Activated CD4-positive, alpha-beta memory T cell treated with anti-CD3 and anti-CD28 coated beads, Interleukin-2, amount 10 ng/mL, durations not matched to agents 7 days and 5 days (primary cell): ENCODE data around the gene LPXN. TPM values are rescaled to one million over a fixed set of nuclear protein-coding genes. Genes with fewer than 3 reads are reported as not detected.

Experiments used
- CTCF ChIA-PET: fragments of 350-600 bp; sonication (Branson Sonifier 250); formaldehyde crosslinking; loops from one replicate; lab custom pipeline; 2021; ENCODE audit warnings: antibody characterized with exemption, inconsistent platforms; lab: Charles Lee
- POLR2A ChIA-PET: fragments of 350-600 bp; sonication (Branson Sonifier 250); formaldehyde crosslinking; loops from one replicate; lab custom pipeline; 2021; ENCODE audit warnings: antibody characterized with exemption; lab: Charles Lee
- DNase-seq: peaks from one replicate; pipeline ENCODE4 v3.0.0-alpha.2; 2020
- H3K27ac Mint-ChIP-seq: one replicate; pipeline ENCODE4 v1.8.0; 2021; ENCODE audit warnings: mild to moderate bottlenecking, mixed read lengths
- H3K27me3 Mint-ChIP-seq: one replicate; pipeline ENCODE4 v1.8.0; 2021; ENCODE audit warnings: mixed read lengths
- H3K36me3 Mint-ChIP-seq: one replicate; pipeline ENCODE4 v1.8.0; 2021; ENCODE audit warnings: low read depth, mixed read lengths
- H3K4me1 Mint-ChIP-seq: one replicate; pipeline ENCODE4 v1.8.0; 2021; ENCODE audit warnings: mixed read lengths
- H3K4me3 Mint-ChIP-seq: one replicate; pipeline ENCODE4 v1.8.0; 2021; ENCODE audit warnings: mild to moderate bottlenecking, mixed read lengths
- H3K9me3 Mint-ChIP-seq: one replicate; pipeline ENCODE4 v1.8.0; 2021; ENCODE audit warnings: mixed read lengths
- total RNA-seq, 2 experiments: library from RNA; stranded (reverse); gene quantifications; one replicate each; pipeline ENCODE4 v1.2.3, GENCODE V29; 2021

Gene LPXN
- total RNA-seq, 2 experiments from 2014 or later, result 137 to 138 TPM

GRCh38 chr11:58597486-58598144 is 22.0 kb upstream of the LPXN start:
- Mint-ChIP-seq H3K4me3 (no peak overlapping the region), H3K36me3 (peaks cover 50% of the 10 kb centered on the region), H3K4me1 (peaks cover 53% of the 10 kb centered on the region), H3K27ac (no peak overlapping the region), H3K27me3 (no peaks in the 10 kb centered on the region), H3K9me3 (no peaks in the 10 kb centered on the region)
- CTCF ChIA-PET, result interaction anchor here (1.1 to 1.5 kb wide), 2 partner anchors 30 to 55 kb away, joined by 3 to 5 read pairs; no protein-coding TSS in a partner anchor
- POLR2A ChIA-PET, result interaction anchor here (0.8 to 1.3 kb wide), 4 partner anchors 10 to 23 kb away, joined by 3 to 4 read pairs (median 3); no protein-coding TSS in a partner anchor
- DNase-seq, result no peak

- ChIA-PET POLR2A (interaction anchor here (1.1 to 1.3 kb wide), 2 partner anchors 19 to 22 kb away, joined by 3 to 4 read pairs; no protein-coding TSS in a partner anchor), CTCF (interaction anchor here (1.5 kb wide), 1 partner anchor 56 kb away, joined by 3 read pairs; no protein-coding TSS in a partner anchor)
- Mint-ChIP-seq H3K27ac (no peak overlapping the region), H3K36me3 (peaks cover 48% of the 10 kb centered on the region), H3K27me3 (no peaks in the 10 kb centered on the region), H3K4me3 (no peak overlapping the region), H3K9me3 (no peaks in the 10 kb centered on the region), H3K4me1 (peaks cover 60% of the 10 kb centered on the region)
- DNase-seq, result no peak
Measured at GRCh38 chr11:58596621-58597020, 21.0 kb upstream of the LPXN start.

GRCh38 chr11:58594826-58595225 is 19.2 kb upstream of the LPXN start:
- DNase-seq, result no peak
- Mint-ChIP-seq H3K4me1 (peaks cover 54% of the 10 kb centered on the region), H3K36me3 (peaks cover 44% of the 10 kb centered on the region), H3K9me3 (no peaks in the 10 kb centered on the region), H3K27ac (no peak overlapping the region), H3K27me3 (no peaks in the 10 kb centered on the region), H3K4me3 (no peak overlapping the region)
- ChIA-PET CTCF (no interaction called here), POLR2A (no interaction called here)

GRCh38 chr11:58592760-58593472 is 17.3 kb upstream of the LPXN start:
- peaks cover 44% of the 10 kb centered on the region for H3K4me1 Mint-ChIP-seq
- ChIA-PET POLR2A (interaction anchor here (1.3 kb wide), 1 partner anchor 10 kb away, joined by 5 read pairs; no protein-coding TSS in a partner anchor), CTCF (no interaction called here)
- no peaks in the 10 kb centered on the region for H3K27me3 Mint-ChIP-seq
- H3K27ac Mint-ChIP-seq, result no peak overlapping the region
- no peaks in the 10 kb centered on the region for H3K9me3 Mint-ChIP-seq
- peaks cover 37% of the 10 kb centered on the region for H3K36me3 Mint-ChIP-seq
- DNase-seq, result no peak
- H3K4me3 Mint-ChIP-seq, result no peak overlapping the region

- Mint-ChIP-seq H3K27me3 (no peaks in the 10 kb centered on the region), H3K36me3 (peaks cover 42% of the 10 kb centered on the region), H3K9me3 (no peaks in the 10 kb centered on the region), H3K4me1 (peaks cover 36% of the 10 kb centered on the region), H3K27ac (no peak overlapping the region), H3K4me3 (no peak overlapping the region)
- ChIA-PET POLR2A (interaction anchor here (0.6 kb wide), 1 partner anchor 976 kb away, joined by 3 read pairs; no protein-coding TSS in a partner anchor), CTCF (no interaction called here)
- DNase-seq, result no peak
Measured at GRCh38 chr11:58591659-58592058, 16.0 kb upstream of the LPXN start.

- no peak overlapping the region for H3K4me3 Mint-ChIP-seq
- H3K27ac Mint-ChIP-seq, result no peak overlapping the region
- DNase-seq, result no peak
- no peaks in the 10 kb centered on the region for H3K9me3 Mint-ChIP-seq
- H3K27me3 Mint-ChIP-seq, result no peaks in the 10 kb centered on the region
- H3K36me3 Mint-ChIP-seq, result peaks cover 32% of the 10 kb centered on the region
- POLR2A ChIA-PET, result interaction anchor here (1.0 to 1.2 kb wide), 2 partner anchors 9 to 10 kb away, joined by 3 to 4 read pairs; no protein-coding TSS in a partner anchor
- CTCF ChIA-PET, result interaction anchor here (1.3 kb wide), 1 partner anchor 66 kb away, joined by 3 read pairs; no protein-coding TSS in a partner anchor
- H3K4me1 Mint-ChIP-seq, result peaks cover 41% of the 10 kb centered on the region
Measured at GRCh38 chr11:58586998-58587397, 11.3 kb upstream of the LPXN start.

- H3K4me1 Mint-ChIP-seq, result peaks cover 50% of the 10 kb centered on the region
- POLR2A ChIA-PET, result interaction anchor here (1.7 kb wide), 1 partner anchor 12 kb away, joined by 5 read pairs; no protein-coding TSS in a partner anchor
- CTCF ChIA-PET, result interaction anchor here (7.9 kb wide), 1 partner anchor 14 kb away, joined by 76 read pairs; no protein-coding TSS in a partner anchor
Measured at GRCh38 chr11:58582437-58582836, 6.8 kb upstream of the LPXN start.

GRCh38 chr11:58580311-58580710 is 4.7 kb upstream of the LPXN start:
- Mint-ChIP-seq H3K4me3 (peak overlapping the region; percentile 94), H3K4me1 (peaks cover 57% of the 10 kb centered on the region), H3K9me3 (no peaks in the 10 kb centered on the region), H3K27me3 (no peaks in the 10 kb centered on the region), H3K27ac (peak overlapping the region; percentile 94), H3K36me3 (peaks cover 30% of the 10 kb centered on the region)
- ChIA-PET CTCF (interaction anchor here (1.0 to 7.9 kb wide), 2 partner anchors 12 to 49 kb away, joined by 4 to 76 read pairs; no protein-coding TSS in a partner anchor), POLR2A (interaction anchor here (1.2 to 1.3 kb wide), 2 partner anchors 13 to 18 kb away, joined by 3 to 6 read pairs; no protein-coding TSS in a partner anchor)
- DNase-seq, result no peak

More at GRCh38 chr11:58582437-58582836, 6.8 kb upstream of the LPXN start:
- Mint-ChIP-seq H3K36me3 (peaks cover 43% of the 10 kb centered on the region), H3K9me3 (no peaks in the 10 kb centered on the region), H3K27me3 (no peaks in the 10 kb centered on the region), H3K4me3 (no peak overlapping the region), H3K27ac (no peak overlapping the region)
- DNase-seq, result no peak

- peak overlapping the region; percentile 100 for H3K27ac Mint-ChIP-seq
- ChIA-PET POLR2A (interaction anchor here (1.3 to 4.4 kb wide), 3 partner anchors 12 to 1012 kb away, joined by 6 to 22 read pairs (median 6); partner anchors contain the start of genes FAM111B and UBE2L6), CTCF (interaction anchor here (1.0 to 7.9 kb wide), 2 partner anchors 11 to 50 kb away, joined by 4 to 76 read pairs; no protein-coding TSS in a partner anchor)
- DNase-seq, result peak; percentile 92
- peaks cover 57% of the 10 kb centered on the region for H3K4me1 Mint-ChIP-seq
- H3K36me3 Mint-ChIP-seq, result peaks cover 33% of the 10 kb centered on the region
- peak overlapping the region; percentile 94 for H3K4me3 Mint-ChIP-seq
- H3K27me3 Mint-ChIP-seq, result no peaks in the 10 kb centered on the region
- H3K9me3 Mint-ChIP-seq, result no peaks in the 10 kb centered on the region
Measured at GRCh38 chr11:58579192-58580129, 3.8 kb upstream of the LPXN start.

GRCh38 chr11:58578635-58579191 is 3.1 kb upstream of the LPXN start, which contains the start of gene ZFP91:
TSS of gene ZFP91 (plus strand) at chr11:58579063. CDS start at chr11:58579282, 219 bp downstream.
- peak within 1 kb of the TSS; percentile 100 for H3K27ac Mint-ChIP-seq
- DNase-seq, result peak; percentile 97
- ChIA-PET POLR2A (interaction anchor here (0.6 to 4.4 kb wide), 10 partner anchors 8 to 1011 kb away, joined by 3 to 36 read pairs (median 6); partner anchors contain the start of genes FAM111A, FAM111B and UBE2L6), CTCF (interaction anchor here (0.8 to 7.9 kb wide), 2 partner anchors 11 to 53 kb away, joined by 3 to 76 read pairs; no protein-coding TSS in a partner anchor)
- no peaks in the 10 kb centered on the region for H3K27me3 Mint-ChIP-seq
- H3K4me1 Mint-ChIP-seq, result peaks cover 58% of the 10 kb centered on the region
- H3K9me3 Mint-ChIP-seq, result no peaks in the 10 kb centered on the region
- H3K36me3 Mint-ChIP-seq, result peaks cover 33% of the 10 kb centered on the region
- H3K4me3 Mint-ChIP-seq, result peak within 1 kb of the TSS; percentile 94

- ChIA-PET CTCF (interaction anchor here (0.8 to 7.9 kb wide), 2 partner anchors 10 to 53 kb away, joined by 3 to 76 read pairs; no protein-coding TSS in a partner anchor), POLR2A (interaction anchor here (0.6 to 4.4 kb wide), 15 partner anchors 9 to 1091 kb away, joined by 3 to 36 read pairs (median 4); partner anchors contain the start of genes FAM111A, FAM111B, PATL1 and UBE2L6)
- DNase-seq, result peak; percentile 94
- Mint-ChIP-seq H3K9me3 (no peaks in the 10 kb centered on the region), H3K4me1 (peaks cover 59% of the 10 kb centered on the region), H3K27ac (peak overlapping the region; percentile 100), H3K36me3 (peaks cover 36% of the 10 kb centered on the region), H3K27me3 (no peaks in the 10 kb centered on the region), H3K4me3 (peak overlapping the region; percentile 90)
Measured at GRCh38 chr11:58578136-58578634, 2.5 kb upstream of the LPXN start.
